OCI-LY3 (cell line): ENCODE measurements around the gene DOK3.

Experiments
- CTCF ChIP-seq: fragments of 200-600, 300-600 bp; sonication (generic); IDR thresholded peaks from 2 replicates; pipeline ENCODE4 v1.5.1; 2014; ENCODE audit warnings: antibody characterized with exemption, low read length, low read depth
- EZH2phosphoT487 ChIP-seq: fragments of 200-600 bp; shearing (Covaris generic); IDR thresholded peaks from 2 replicates; pipeline ENCODE4 v1.6.1; 2018; ENCODE audit warnings: antibody characterized with exemption, mixed run types, low read depth

GRCh38 chr5:177504086-177505056 lies 5.3 kb downstream of the DOK3 start:
- TF ChIP-seq CTCF (no peak), EZH2phosphoT487 (no peak)
